DOHH2 (cell line): ENCODE results near the gene C8A.

Experiments used
- H3F3A ChIP-seq: fragments of 200-600 bp; sonication (generic), shearing (Covaris generic); 2 replicates; pipeline ENCODE4 v1.6.0; 2016; ENCODE audit warnings: antibody characterized with exemption, mild to moderate bottlenecking; ENCODE audit not compliant: control insufficient read depth, insufficient read depth
- H3K27ac ChIP-seq: fragments of 200-600 bp; sonication (generic); 2 replicates; pipeline ENCODE4 v1.5.1; 2014; ENCODE audit warnings: low read depth, mild to moderate bottlenecking, low read length, moderate library complexity
- H3K27me3 ChIP-seq: fragments of 200-600 bp; sonication (generic); 2 replicates; pipeline ENCODE4 v1.6.1; 2014; ENCODE audit warnings: mild to moderate bottlenecking, low read length, mixed read lengths; ENCODE audit not compliant: control insufficient read depth
- H3K36me3 ChIP-seq: fragments of 200-600 bp; sonication (generic); 2 replicates; pipeline ENCODE4 v1.6.1; 2014; ENCODE audit warnings: mild to moderate bottlenecking, low read length, moderate library complexity, mixed read lengths; ENCODE audit not compliant: control insufficient read depth
- H3K4me1 ChIP-seq: fragments of 200-600 bp; sonication (generic); 2 replicates; pipeline ENCODE4 v1.6.1; 2014; ENCODE audit warnings: mild to moderate bottlenecking, low read length, mixed read lengths; ENCODE audit not compliant: control insufficient read depth
- H3K4me2 ChIP-seq: fragments of 200-600 bp; sonication (generic); 2 replicates; pipeline ENCODE4 v1.6.0; 2014; ENCODE audit warnings: mild to moderate bottlenecking, low read length, moderate library complexity
- H3K4me3 ChIP-seq: fragments of 200-600 bp; sonication (generic); 2 replicates; pipeline ENCODE4 v1.5.1; 2014; ENCODE audit warnings: mild to moderate bottlenecking, low read length, mixed read lengths
- H3K79me2 ChIP-seq: fragments of 200-600 bp; sonication (generic); 2 replicates; pipeline ENCODE4 v1.6.1; 2014; ENCODE audit warnings: mild to moderate bottlenecking, low read length, mixed read lengths; ENCODE audit not compliant: control insufficient read depth
- H3K9me2 ChIP-seq: fragments of 200-600 bp; sonication (generic); replicated peaks from 2 replicates; pipeline ENCODE4 v1.6.1; 2014; ENCODE audit warnings: mild to moderate bottlenecking, low read length, mixed read lengths; ENCODE audit not compliant: control insufficient read depth
- H3K9me3 ChIP-seq: fragments of 200-600 bp; sonication (generic); 2 replicates; pipeline ENCODE4 v1.6.1; 2014; ENCODE audit warnings: antibody characterized with exemption, low read length, mixed read lengths; ENCODE audit not compliant: control insufficient read depth, insufficient read depth
- H4K20me1 ChIP-seq: fragments of 200-600 bp; sonication (generic); 2 replicates; pipeline ENCODE4 v1.6.0; 2014; ENCODE audit warnings: low read depth, mild to moderate bottlenecking, antibody characterized with exemption, low read length, moderate library complexity; ENCODE audit not compliant: control insufficient read depth, insufficient read depth
- CTCF ChIP-seq: fragments of 200-600 bp; sonication (generic); IDR thresholded peaks from one replicate; pipeline ENCODE4 v1.5.1; 2014; ENCODE audit warnings: antibody characterized with exemption, mild to moderate bottlenecking, low read depth, low read length; ENCODE audit not compliant: poor library complexity, severe bottlenecking
- EZH2phosphoT487 ChIP-seq: fragments of 200-600 bp; sonication (generic); IDR thresholded peaks from 2 replicates; pipeline ENCODE4 v1.6.1; 2017; ENCODE audit warnings: borderline replicate concordance, mild to moderate bottlenecking, antibody characterized with exemption, low read length, moderate library complexity, mixed read lengths

The C8A gene

GRCh38 chr1:56849750-56850149 lies 4.8 kb upstream of the C8A start:
- Histone ChIP-seq H3K9me2 (no peaks in the 10 kb centered on the region), H4K20me1 (no peaks in the 10 kb centered on the region), H3F3A (no peaks in the 10 kb centered on the region), H3K4me1 (no peaks in the 10 kb centered on the region), H3K79me2 (no peaks in the 10 kb centered on the region), H3K27ac (no peak overlapping the region), H3K4me3 (no peak overlapping the region), H3K9me3 (no peaks in the 10 kb centered on the region), H3K27me3 (no peaks in the 10 kb centered on the region), H3K36me3 (no peaks in the 10 kb centered on the region), H3K4me2 (no peak overlapping the region)
- TF ChIP-seq CTCF (no peak), EZH2phosphoT487 (no peak)

GRCh38 chr1:56850411-56850810 lies 4.2 kb upstream of the C8A start:
- Histone ChIP-seq H3K9me3 (no peaks in the 10 kb centered on the region), H4K20me1 (no peaks in the 10 kb centered on the region), H3K79me2 (no peaks in the 10 kb centered on the region), H3K4me2 (no peak overlapping the region), H3K27ac (no peak overlapping the region), H3K27me3 (no peaks in the 10 kb centered on the region), H3K9me2 (no peaks in the 10 kb centered on the region), H3K4me1 (no peaks in the 10 kb centered on the region), H3K4me3 (no peak overlapping the region), H3F3A (no peaks in the 10 kb centered on the region), H3K36me3 (no peaks in the 10 kb centered on the region)
- no peak for TF ChIP-seq CTCF
- no peak for TF ChIP-seq EZH2phosphoT487

- no peaks in the 10 kb centered on the region for H3F3A ChIP-seq
- no peak for TF ChIP-seq CTCF
- TF ChIP-seq EZH2phosphoT487: no peak
- H3K4me3 ChIP-seq: no peak overlapping the region
- no peaks in the 10 kb centered on the region for H4K20me1 ChIP-seq
- H3K27ac ChIP-seq: no peak overlapping the region
- no peaks in the 10 kb centered on the region for H3K79me2 ChIP-seq
- H3K36me3 ChIP-seq: no peaks in the 10 kb centered on the region
- H3K9me2 ChIP-seq: no peaks in the 10 kb centered on the region
- H3K4me1 ChIP-seq: no peaks in the 10 kb centered on the region
- no peak overlapping the region for H3K4me2 ChIP-seq
- no peaks in the 10 kb centered on the region for H3K9me3 ChIP-seq
- no peaks in the 10 kb centered on the region for H3K27me3 ChIP-seq
These were observed 3.7 kb upstream of the C8A start for GRCh38 chr1:56850922-56851321.

- no peak overlapping the region for H3K4me3 ChIP-seq
- no peak for TF ChIP-seq CTCF
- TF ChIP-seq EZH2phosphoT487: no peak
- H4K20me1 ChIP-seq: no peaks in the 10 kb centered on the region
- no peaks in the 10 kb centered on the region for H3K27me3 ChIP-seq
- H3K27ac ChIP-seq: no peak overlapping the region
- H3K4me1 ChIP-seq: no peaks in the 10 kb centered on the region
- no peaks in the 10 kb centered on the region for H3K9me3 ChIP-seq
- no peaks in the 10 kb centered on the region for H3K79me2 ChIP-seq
- H3K4me2 ChIP-seq: no peak overlapping the region
- no peaks in the 10 kb centered on the region for H3K36me3 ChIP-seq
- no peaks in the 10 kb centered on the region for H3K9me2 ChIP-seq
- H3F3A ChIP-seq: no peaks in the 10 kb centered on the region
These were observed 2.1 kb upstream of the C8A start for GRCh38 chr1:56852476-56852875.
